OCI-LY3 (cell line): Measurements from ENCODE around the gene STK32B.

Experiments used
- H2AFZ ChIP-seq: fragments of 200-600, 300-600 bp; shearing (Covaris generic); 2 replicates; pipeline ENCODE4 v1.6.0; 2014; ENCODE audit warnings: antibody characterized with exemption, low read depth, low read length
- H3K27ac ChIP-seq: fragments of 200-600, 300-600 bp; sonication (generic); 2 replicates; pipeline ENCODE4 v1.5.1; 2014; ENCODE audit warnings: mild to moderate bottlenecking, low read length, moderate library complexity, mixed read lengths
- H3K27me3 ChIP-seq: fragments of 200-600, 300-600 bp; sonication (generic); 2 replicates; pipeline ENCODE4 v1.6.1; 2014; ENCODE audit warnings: low read depth, low read length, mixed read lengths
- H3K36me3 ChIP-seq: fragments of 200-600, 300-600 bp; sonication (generic); replicated peaks from 2 replicates; pipeline ENCODE3; 2014; ENCODE audit warnings: low read depth, low read length, mixed read lengths
- H3K4me1 ChIP-seq: fragments of 300-600, 200-600 bp; sonication (generic); 2 replicates; pipeline ENCODE4 v1.6.1; 2014; ENCODE audit warnings: low read length, mixed read lengths
- H3K4me2 ChIP-seq: fragments of 200-600, 300-600 bp; sonication (generic); 2 replicates; pipeline ENCODE4 v1.6.1; 2014; ENCODE audit warnings: low read length, mixed read lengths
- H3K4me3 ChIP-seq: fragments of 300-600, 200-600 bp; sonication (generic); 2 replicates; pipeline ENCODE4 v1.5.1; 2014; ENCODE audit warnings: antibody characterized with exemption, mild to moderate bottlenecking, low read length, moderate library complexity
- H3K79me2 ChIP-seq: fragments of 300-600, 200-600 bp; shearing (Covaris generic); 2 replicates; pipeline ENCODE4 v1.6.1; 2014; ENCODE audit warnings: mild to moderate bottlenecking, low read length, mixed read lengths
- H3K9ac ChIP-seq: fragments of 300-600, 200-600 bp; shearing (Covaris generic); 2 replicates; pipeline ENCODE4 v1.6.0; 2014; ENCODE audit warnings: mild to moderate bottlenecking, low read length, moderate library complexity
- H3K9me3 ChIP-seq: fragments of 200-600, 300-600 bp; shearing (Covaris generic); 2 replicates; pipeline ENCODE4 v1.6.1; 2014; ENCODE audit warnings: low read length, mixed read lengths; ENCODE audit not compliant: insufficient read depth
- H4K20me1 ChIP-seq: fragments of 200-600, 300-600 bp; sonication (generic); 2 replicates; pipeline ENCODE4 v1.6.1; 2016; ENCODE audit warnings: low read length, mixed read lengths; ENCODE audit not compliant: insufficient read depth
- EZH2phosphoT487 ChIP-seq: fragments of 200-600 bp; shearing (Covaris generic); IDR thresholded peaks from 2 replicates; pipeline ENCODE4 v1.6.1; 2018; ENCODE audit warnings: antibody characterized with exemption, mixed run types, low read depth
- TF ChIP-seq, protein P1 (sequence below): fragments of 200-600, 300-600 bp; sonication (generic); IDR thresholded peaks from 2 replicates; pipeline ENCODE4 v1.5.1; 2014; ENCODE audit warnings: antibody characterized with exemption, low read length, low read depth

STK32B gene

DNA sequence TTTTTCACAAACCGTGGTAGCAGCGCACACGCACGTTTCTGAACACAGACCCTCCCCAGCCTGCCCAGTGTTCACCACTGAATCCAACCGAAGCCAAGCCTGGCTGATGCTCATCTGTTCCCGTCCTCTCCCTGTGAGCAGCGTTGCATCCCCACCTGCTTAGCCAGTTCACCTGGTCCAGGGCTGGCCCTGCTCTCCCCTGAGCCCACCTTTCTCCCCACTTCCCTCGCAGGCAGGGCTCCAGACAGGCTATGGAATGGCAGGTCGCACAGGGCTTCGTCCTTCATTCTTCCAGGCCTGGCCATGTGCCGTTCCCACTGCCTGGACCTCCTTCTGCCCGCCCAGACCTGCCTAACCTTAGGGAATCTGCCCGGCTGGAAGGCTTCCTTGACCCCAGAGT lies 410.2 kb downstream of the STK32B start:
- no peak overlapping the region for H3K4me3 ChIP-seq
- no peaks in the 10 kb centered on the region for H3K36me3 ChIP-seq
- no peak overlapping the region for H3K4me2 ChIP-seq
- H2AFZ ChIP-seq: no peak overlapping the region
- 0 out of 2 replicates have a peak, but pooled peaks cover 6% of the 10 kb centered on the region for H3K27me3 ChIP-seq
- TF ChIP-seq, protein P1, sequence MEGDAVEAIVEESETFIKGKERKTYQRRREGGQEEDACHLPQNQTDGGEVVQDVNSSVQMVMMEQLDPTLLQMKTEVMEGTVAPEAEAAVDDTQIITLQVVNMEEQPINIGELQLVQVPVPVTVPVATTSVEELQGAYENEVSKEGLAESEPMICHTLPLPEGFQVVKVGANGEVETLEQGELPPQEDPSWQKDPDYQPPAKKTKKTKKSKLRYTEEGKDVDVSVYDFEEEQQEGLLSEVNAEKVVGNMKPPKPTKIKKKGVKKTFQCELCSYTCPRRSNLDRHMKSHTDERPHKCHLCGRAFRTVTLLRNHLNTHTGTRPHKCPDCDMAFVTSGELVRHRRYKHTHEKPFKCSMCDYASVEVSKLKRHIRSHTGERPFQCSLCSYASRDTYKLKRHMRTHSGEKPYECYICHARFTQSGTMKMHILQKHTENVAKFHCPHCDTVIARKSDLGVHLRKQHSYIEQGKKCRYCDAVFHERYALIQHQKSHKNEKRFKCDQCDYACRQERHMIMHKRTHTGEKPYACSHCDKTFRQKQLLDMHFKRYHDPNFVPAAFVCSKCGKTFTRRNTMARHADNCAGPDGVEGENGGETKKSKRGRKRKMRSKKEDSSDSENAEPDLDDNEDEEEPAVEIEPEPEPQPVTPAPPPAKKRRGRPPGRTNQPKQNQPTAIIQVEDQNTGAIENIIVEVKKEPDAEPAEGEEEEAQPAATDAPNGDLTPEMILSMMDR: no peak
- TF ChIP-seq EZH2phosphoT487: no peak
- no peaks in the 10 kb centered on the region for H4K20me1 ChIP-seq
- no peak overlapping the region for H3K9ac ChIP-seq
- no peaks in the 10 kb centered on the region for H3K4me1 ChIP-seq
- H3K79me2 ChIP-seq: no peaks in the 10 kb centered on the region
- H3K9me3 ChIP-seq: no peaks in the 10 kb centered on the region
- no peak overlapping the region for H3K27ac ChIP-seq

DNA sequence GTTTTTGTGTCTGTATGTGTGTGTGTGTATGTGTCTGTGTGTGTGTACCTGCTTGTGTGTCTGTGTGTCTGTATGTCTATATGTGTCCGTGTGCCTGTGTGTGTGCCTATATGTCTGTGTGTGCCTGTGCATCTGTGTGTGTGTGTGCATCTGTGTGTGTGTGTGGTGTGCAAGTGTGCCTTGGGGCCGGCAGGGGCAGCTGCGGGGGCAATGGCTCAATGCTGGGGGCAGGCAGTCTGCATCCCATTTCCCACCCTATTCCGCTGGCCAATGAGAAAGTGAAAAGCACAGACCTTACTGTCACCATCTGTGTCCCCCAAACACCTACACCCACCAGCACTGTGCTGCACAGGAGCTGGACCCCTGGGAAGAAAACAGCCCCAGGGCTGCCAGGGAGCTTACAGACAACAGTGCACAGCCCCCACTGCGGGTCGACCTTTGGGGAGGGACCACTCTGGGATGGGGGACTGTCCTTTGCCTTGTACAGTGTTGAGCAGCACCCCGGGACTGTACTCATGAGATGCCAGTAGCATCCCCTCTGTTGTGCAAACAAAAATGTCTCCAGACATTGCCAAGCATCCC lies 411.1 kb downstream of the STK32B start:
- Histone ChIP-seq H3K36me3 (no peaks in the 10 kb centered on the region), H3K4me1 (no peaks in the 10 kb centered on the region), H3K9me3 (no peaks in the 10 kb centered on the region), H2AFZ (no peak overlapping the region), H3K4me3 (no peak overlapping the region), H3K27me3 (0 out of 2 replicates have a peak, but pooled peaks cover 6% of the 10 kb centered on the region), H3K4me2 (no peak overlapping the region), H4K20me1 (no peaks in the 10 kb centered on the region), H3K79me2 (no peaks in the 10 kb centered on the region), H3K27ac (no peak overlapping the region), H3K9ac (no peak overlapping the region)
- TF ChIP-seq, protein P1: no peak
- no peak for TF ChIP-seq EZH2phosphoT487

DNA sequence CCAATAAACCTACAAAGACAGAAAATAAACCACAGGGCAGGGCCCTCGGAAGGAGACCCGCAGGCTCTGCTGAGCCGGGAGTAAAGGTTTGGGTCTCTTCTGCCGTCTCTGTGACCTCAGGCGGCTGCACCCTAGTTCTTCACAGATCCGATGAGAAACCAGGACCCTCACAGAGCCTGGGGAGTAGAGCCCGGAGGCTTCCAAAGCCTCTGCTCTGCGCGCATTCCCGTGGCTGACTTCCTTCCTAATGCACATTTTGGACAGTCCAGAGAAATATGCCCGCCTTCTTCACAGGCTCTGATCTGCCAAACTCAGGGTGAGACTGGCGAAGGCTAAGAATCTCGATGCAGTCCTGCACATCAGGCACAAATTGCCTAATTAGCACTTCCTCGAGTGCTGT lies 411.6 kb downstream of the STK32B start:
- no peak overlapping the region for H3K9ac ChIP-seq
- no peaks in the 10 kb centered on the region for H3K4me1 ChIP-seq
- H3K4me3 ChIP-seq: no peak overlapping the region
- no peak overlapping the region for H3K27ac ChIP-seq
- 0 out of 2 replicates have a peak, but pooled peaks cover 6% of the 10 kb centered on the region for H3K27me3 ChIP-seq
- no peaks in the 10 kb centered on the region for H3K79me2 ChIP-seq
- H3K9me3 ChIP-seq: no peaks in the 10 kb centered on the region
- TF ChIP-seq, protein P1: no peak
- no peak for TF ChIP-seq EZH2phosphoT487
- H2AFZ ChIP-seq: no peak overlapping the region
- no peak overlapping the region for H3K4me2 ChIP-seq
- no peaks in the 10 kb centered on the region for H4K20me1 ChIP-seq
- H3K36me3 ChIP-seq: no peaks in the 10 kb centered on the region

DNA sequence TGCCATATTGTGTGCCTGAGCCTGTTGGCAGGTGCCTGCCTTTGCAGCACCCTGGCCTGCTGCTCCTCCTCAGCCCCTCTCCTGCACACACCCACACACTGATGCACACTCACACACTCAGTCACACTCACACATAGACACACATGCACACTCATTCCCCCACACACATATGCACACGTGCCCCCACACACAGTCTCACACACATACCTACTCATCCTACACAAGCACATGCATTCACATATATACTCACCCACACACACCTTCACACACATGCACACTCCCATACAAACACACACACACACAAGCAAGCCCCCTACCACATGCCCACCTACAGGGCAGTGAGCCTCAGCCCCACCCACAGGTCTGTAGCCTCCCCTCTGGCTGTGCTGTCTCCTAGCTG lies 412.1 kb downstream of the STK32B start:
- TF ChIP-seq, protein P1: no peak
- TF ChIP-seq EZH2phosphoT487: no peak
- H3K4me2 ChIP-seq: no peak overlapping the region
- no peaks in the 10 kb centered on the region for H3K79me2 ChIP-seq
- H3K9me3 ChIP-seq: no peaks in the 10 kb centered on the region
- H3K27me3 ChIP-seq: 0 out of 2 replicates have a peak, but pooled peaks cover 6% of the 10 kb centered on the region
- no peak overlapping the region for H2AFZ ChIP-seq
- no peaks in the 10 kb centered on the region for H3K4me1 ChIP-seq
- no peak overlapping the region for H3K9ac ChIP-seq
- H3K36me3 ChIP-seq: no peaks in the 10 kb centered on the region
- no peaks in the 10 kb centered on the region for H4K20me1 ChIP-seq
- no peak overlapping the region for H3K4me3 ChIP-seq
- H3K27ac ChIP-seq: no peak overlapping the region
